ENCODE data around the gene QSER1.

DNA sequence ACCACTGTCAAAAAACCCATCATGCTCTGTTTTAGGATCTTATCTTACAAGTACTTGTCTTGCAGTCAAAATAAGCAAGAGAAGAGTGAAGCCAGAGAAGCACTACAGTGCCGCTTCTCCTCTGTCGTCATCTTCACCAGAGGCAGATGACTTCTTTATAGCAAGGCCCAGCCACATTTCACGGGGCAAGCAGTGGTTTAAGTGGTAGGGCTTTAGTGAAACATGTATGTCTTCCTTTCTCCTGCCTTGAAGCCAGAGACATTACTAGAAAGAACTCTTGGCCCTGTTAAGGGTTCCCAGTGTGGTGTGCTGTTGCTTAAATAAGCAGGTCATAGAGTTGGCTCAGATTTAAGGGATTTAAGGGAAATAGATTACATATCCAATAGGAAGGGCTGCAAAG lies 80.2 kb downstream of the QSER1 start:
- TF ChIP-seq, protein P1, sequence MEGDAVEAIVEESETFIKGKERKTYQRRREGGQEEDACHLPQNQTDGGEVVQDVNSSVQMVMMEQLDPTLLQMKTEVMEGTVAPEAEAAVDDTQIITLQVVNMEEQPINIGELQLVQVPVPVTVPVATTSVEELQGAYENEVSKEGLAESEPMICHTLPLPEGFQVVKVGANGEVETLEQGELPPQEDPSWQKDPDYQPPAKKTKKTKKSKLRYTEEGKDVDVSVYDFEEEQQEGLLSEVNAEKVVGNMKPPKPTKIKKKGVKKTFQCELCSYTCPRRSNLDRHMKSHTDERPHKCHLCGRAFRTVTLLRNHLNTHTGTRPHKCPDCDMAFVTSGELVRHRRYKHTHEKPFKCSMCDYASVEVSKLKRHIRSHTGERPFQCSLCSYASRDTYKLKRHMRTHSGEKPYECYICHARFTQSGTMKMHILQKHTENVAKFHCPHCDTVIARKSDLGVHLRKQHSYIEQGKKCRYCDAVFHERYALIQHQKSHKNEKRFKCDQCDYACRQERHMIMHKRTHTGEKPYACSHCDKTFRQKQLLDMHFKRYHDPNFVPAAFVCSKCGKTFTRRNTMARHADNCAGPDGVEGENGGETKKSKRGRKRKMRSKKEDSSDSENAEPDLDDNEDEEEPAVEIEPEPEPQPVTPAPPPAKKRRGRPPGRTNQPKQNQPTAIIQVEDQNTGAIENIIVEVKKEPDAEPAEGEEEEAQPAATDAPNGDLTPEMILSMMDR (IDR thresholded peaks at IDR 0.05) = no peak
- TF ChIP-seq POLR2A (IDR thresholded peaks at IDR 0.05) = no peak

Data from body of pancreas (tissue), 4 donors.